Measurements from ENCODE around the gene PDE4DIP.
"Not testable (repeated sequence)": the region's sequence is repeated elsewhere in the genome, so short reads cannot be mapped to it uniquely, and the experiment has no call there.

GRCh38 chr1:148916695-148917348, 72.6 kb downstream of the PDE4DIP start:
- TF ChIP-seq, protein P1, sequence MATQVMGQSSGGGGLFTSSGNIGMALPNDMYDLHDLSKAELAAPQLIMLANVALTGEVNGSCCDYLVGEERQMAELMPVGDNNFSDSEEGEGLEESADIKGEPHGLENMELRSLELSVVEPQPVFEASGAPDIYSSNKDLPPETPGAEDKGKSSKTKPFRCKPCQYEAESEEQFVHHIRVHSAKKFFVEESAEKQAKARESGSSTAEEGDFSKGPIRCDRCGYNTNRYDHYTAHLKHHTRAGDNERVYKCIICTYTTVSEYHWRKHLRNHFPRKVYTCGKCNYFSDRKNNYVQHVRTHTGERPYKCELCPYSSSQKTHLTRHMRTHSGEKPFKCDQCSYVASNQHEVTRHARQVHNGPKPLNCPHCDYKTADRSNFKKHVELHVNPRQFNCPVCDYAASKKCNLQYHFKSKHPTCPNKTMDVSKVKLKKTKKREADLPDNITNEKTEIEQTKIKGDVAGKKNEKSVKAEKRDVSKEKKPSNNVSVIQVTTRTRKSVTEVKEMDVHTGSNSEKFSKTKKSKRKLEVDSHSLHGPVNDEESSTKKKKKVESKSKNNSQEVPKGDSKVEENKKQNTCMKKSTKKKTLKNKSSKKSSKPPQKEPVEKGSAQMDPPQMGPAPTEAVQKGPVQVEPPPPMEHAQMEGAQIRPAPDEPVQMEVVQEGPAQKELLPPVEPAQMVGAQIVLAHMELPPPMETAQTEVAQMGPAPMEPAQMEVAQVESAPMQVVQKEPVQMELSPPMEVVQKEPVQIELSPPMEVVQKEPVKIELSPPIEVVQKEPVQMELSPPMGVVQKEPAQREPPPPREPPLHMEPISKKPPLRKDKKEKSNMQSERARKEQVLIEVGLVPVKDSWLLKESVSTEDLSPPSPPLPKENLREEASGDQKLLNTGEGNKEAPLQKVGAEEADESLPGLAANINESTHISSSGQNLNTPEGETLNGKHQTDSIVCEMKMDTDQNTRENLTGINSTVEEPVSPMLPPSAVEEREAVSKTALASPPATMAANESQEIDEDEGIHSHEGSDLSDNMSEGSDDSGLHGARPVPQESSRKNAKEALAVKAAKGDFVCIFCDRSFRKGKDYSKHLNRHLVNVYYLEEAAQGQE (IDR thresholded peaks at IDR 0.05): not testable (repeated sequence)
- TF ChIP-seq CTCF (IDR thresholded peaks at IDR 0.05; ENCODE audit: low read depth, low read length, missing input control); ATF3 (IDR thresholded peaks at IDR 0.05); SP1 (IDR thresholded peaks at IDR 0.05); JUND (IDR thresholded peaks at IDR 0.05); EGR1 (IDR thresholded peaks at IDR 0.05; ENCODE audit: low read depth in 2 of 2); RAD21 (IDR thresholded peaks at IDR 0.05); TAF1 (conservative IDR thresholded peaks at IDR 0.05); YY1 (IDR thresholded peaks at IDR 0.05); NR2F2 (IDR thresholded peaks at IDR 0.05); HNF4G (IDR thresholded peaks at IDR 0.05); GABPA (IDR thresholded peaks at IDR 0.05 in 1 of 2, conservative IDR thresholded peaks at IDR 0.05 in 1 of 2); MAX (IDR thresholded peaks at IDR 0.05); HNF4A (conservative IDR thresholded peaks at IDR 0.05): not testable (repeated sequence)

Measured in liver (tissue), 3 donors.